Activated CD8-positive, alpha-beta memory T cell treated with anti-CD3 and anti-CD28 coated beads for 24 hours (primary cell): Measurements from ENCODE around the gene FOXP4.

Experiments
- DNase-seq: peaks from one replicate; pipeline ENCODE4 v3.0.0-alpha.2; 2020

The FOXP4 gene

DNA sequence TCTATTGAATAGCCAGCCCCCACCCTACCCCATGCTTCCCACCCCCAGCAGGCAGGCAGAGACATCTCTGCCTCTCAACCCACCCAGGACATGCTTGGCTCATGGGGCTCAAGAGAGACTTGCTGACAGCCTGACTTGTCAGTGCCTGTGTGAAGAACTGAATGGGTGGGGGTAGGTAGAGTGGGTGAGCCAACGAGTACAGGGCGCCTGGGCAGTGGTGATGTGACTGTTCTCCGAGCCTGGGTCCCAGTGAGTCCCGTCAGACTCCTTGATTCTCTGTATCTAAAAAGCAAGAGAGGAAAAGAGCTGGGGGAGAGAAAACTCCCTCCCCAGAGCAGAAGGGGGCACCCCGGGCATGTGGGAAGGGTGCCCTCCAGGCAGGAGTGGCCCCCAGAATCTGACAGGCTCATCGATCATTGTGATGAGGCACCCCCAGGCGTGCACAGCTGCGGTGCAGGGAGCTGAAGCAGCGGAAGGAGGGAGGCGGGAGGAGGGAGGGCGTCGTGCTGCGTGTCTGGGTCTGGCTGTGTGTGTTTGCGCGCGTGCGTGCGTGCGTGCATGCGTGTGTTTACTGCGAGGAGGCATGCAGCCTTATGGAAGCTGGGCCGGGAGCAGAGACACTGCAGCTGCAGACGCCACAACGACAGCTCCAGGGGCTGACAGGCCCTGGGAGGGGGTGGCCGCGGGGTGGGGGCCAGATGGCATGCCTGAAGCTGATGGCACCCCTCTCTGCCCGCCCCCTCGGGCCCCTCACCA lies 40.2 kb downstream of the FOXP4 start:
- no peak for DNase-seq

DNA sequence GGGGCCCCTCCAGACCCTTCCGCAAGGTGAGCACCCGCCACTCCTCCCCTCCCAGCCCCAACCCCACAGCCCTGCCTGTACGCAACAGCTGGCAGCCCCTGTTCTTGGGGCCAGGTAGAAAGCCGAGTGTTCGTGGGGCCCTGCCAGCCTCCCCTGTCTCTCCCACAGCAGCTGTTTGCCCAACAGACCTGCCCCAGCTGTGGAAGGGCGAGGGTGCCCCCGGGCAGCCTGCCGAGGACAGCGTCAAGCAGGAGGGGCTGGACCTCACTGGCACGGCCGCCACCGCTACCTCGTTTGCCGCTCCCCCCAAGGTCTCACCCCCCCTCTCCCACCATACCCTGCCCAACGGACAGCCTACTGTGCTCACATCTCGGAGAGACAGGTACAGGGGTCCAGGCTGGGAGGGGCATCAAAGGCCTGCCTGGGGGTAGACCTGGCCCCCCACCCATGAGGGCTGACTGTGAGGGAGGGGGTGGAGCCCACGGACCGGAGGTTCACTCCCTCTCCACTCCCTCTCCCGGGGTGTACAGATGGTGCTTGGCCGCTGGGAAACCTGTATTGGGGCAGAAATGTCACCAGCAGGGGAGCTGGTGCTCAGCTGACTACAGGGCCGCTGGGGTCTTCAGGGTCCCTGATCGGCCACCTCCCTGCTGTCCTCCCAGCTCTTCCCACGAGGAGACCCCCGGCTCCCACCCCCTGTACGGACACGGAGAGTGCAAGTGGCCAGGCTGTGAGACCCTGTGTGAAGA lies 41.1 kb downstream of the FOXP4 start:
- no peak for DNase-seq

- DNase-seq: no peak
These were observed 41.9 kb downstream of the FOXP4 start for GRCh38 chr6:41588111-41588510.

GRCh38 chr6:41589223-41589622 lies 43.0 kb downstream of the FOXP4 start:
- no peak for DNase-seq

DNA sequence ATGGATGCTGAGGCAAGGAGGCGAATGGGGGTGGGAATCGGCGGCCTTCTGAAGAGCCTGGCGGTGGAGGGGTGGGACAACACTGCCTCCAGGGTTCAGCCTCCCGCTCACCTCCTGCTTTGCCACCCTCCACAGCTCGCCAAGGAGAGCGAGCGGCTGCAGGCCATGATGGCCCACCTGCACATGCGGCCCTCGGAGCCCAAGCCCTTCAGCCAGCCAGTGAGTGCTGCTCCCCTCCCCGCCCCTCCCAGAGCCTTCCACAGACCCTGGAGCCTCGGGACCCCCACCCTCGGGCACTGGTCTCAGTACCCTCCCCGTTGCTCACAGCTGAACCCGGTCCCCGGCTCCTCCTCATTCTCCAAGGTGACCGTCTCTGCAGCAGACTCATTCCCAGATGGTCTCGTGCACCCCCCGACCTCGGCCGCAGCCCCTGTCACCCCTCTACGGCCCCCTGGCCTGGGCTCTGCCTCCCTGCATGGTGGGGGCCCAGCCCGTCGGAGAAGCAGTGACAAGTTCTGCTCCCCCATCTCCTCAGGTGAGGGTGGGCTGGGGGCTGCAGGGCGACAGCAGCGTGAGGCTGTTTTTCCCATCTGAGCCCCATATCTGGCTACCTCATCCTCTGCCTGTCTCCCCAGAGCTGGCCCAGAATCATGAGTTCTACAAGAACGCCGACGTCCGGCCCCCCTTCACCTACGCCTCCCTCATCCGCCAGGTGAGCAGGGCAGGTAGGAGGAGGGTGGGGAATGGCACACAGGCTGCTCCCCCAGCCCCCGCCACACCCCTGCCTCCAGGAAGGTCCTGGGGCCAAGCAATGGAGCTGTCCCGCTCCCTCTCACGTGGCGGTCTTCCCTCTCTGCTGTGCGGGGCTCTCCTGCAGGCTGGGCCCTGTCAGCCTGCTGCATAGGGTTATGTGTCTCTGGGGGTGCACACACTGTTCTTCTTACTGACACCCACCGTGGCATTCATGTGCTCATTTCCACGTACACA lies 43.7 kb downstream of the FOXP4 start:
- DNase-seq: no peak

DNA sequence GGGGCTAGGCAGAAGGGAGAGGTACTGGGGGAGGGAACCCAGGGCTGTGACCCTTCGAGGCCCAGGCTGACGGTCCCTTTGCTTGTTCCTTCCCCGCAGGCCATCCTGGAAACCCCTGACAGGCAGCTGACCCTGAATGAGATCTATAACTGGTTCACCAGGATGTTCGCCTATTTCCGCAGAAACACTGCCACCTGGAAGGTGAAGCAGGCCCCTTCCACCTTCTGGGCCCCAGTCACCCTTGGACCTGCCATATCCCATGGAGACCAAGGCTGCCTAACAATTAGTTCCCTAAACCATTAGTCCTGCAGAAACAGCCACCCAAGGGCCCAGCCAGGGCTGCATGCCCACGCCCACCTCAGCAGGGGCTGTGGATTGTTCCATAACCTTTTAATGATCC lies 44.9 kb downstream of the FOXP4 start:
- DNase-seq: no peak

- peak; percentile 94 for DNase-seq
These were observed 45.8 kb downstream of the FOXP4 start for GRCh38 chr6:41591859-41592502.

DNA sequence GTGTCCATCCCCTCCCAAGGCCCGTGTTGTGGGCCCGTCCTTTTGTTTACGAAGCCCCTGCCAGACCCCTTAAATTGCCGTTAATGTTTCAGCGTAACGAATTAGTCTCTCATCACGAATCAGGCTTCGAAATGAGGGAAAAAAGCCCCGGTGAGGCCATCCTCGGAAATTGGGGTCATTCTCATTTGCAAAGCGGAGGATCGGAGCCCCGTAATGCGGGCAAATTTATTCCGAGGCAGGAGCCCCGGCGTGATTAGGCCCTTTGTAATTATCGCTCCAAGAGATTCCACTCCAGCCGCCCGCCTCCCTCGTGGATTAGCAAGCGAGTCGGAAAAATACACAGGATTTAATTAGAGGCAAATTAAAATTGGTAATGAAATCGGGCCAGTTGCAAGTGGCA lies 47.2 kb downstream of the FOXP4 start:
- no peak for DNase-seq

- no peak for DNase-seq
These were observed 47.7 kb downstream of the FOXP4 start for GRCh38 chr6:41593839-41594238.

DNA sequence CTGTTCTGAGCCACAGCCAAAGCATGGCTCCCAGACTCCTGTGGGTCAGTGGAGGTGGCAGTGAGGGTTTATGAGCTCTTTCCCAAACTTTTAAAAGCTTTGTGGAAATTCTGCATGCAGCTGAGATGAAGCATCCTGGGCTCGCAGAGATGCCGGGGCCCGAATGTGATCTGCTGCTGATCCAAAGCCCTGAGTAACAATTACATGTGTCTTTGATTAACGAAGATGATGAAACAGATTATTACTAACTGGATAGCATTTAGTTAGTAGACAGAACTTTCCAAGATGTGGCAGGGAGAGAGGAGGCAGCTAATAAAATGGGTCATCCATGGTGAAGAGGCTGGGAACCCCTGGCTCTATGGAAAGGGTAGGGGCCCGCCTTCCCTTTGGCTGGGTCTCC lies 48.1 kb downstream of the FOXP4 start:
- DNase-seq: no peak

GRCh38 chr6:41594766-41595165 lies 48.6 kb downstream of the FOXP4 start:
- DNase-seq: no peak

DNA sequence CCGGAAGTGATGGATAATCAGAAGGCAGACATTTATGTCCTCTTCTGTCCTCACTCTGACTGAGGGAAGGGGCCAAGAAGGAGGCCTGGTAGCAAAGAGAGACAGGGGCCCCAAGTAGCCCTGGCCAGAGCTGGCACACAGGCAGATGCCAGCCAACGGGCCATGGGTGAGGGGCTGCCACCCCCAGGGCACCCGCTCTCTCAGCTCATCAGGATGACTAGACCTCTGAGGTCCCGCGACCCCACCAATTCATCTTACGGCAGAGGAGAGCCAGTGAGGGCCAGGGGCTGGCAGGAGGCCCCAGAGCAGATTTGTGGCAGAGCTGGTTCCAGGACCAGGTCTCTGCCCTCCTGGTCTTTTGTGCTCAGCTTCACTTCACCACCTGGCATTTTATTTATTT lies 49.0 kb downstream of the FOXP4 start:
- no peak for DNase-seq

- no peak for DNase-seq
These were observed 50.0 kb downstream of the FOXP4 start for GRCh38 chr6:41596096-41596685.

DNA sequence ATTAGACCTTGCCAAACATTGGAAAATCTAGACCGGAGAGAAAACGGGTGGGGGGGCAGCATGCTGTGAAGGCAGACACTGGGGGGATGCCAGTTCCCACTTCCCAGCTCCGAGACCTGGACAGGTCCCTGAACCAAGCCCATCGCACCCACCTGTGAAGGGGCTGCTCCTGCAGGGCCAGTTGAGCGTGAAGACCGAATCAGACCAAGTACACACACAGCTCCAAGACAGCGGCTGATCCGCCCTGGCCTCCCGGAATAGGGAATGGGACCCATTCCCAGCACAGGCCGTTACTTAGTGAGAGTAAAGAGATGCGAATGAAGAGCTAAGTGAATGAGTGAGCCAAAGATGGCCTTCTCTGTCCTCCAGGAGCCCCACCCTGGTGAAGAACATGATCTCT lies 50.6 kb downstream of the FOXP4 start:
- no peak for DNase-seq

DNA sequence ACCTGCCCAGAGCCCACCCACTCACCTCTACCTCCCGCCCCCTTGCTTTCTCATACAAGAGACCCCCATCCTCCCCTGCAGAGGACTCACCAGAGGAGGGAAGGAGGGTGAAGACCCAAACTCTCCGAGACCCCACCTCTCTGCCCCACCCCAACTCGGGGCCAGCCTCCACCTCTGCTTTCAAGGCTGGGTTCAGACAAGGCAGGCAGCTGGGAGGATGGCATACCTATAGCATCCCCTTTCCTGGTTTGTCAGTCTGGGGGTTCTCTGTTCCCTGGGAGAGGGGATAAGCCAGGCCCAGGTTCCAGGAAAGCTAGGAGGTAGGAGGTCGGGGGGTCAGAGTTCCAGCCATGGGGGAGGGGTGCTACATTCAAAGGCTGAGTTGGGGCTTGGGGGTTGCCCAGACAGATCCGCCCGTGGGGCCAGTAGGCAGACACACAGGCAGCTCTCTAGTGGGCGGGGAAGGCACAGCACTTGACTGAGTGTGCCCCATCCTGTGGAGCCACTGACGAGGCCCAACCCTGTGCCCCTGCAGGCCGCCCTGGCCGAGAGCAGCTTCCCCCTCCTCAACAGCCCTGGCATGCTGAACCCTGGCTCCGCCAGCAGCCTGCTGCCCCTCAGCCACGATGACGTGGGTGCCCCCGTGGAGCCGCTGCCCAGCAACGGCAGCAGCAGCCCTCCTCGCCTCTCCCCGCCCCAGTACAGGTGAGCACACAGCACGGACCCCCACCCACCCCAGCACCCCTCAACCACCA lies 51.2 kb downstream of the FOXP4 start:
- DNase-seq: no peak

DNA sequence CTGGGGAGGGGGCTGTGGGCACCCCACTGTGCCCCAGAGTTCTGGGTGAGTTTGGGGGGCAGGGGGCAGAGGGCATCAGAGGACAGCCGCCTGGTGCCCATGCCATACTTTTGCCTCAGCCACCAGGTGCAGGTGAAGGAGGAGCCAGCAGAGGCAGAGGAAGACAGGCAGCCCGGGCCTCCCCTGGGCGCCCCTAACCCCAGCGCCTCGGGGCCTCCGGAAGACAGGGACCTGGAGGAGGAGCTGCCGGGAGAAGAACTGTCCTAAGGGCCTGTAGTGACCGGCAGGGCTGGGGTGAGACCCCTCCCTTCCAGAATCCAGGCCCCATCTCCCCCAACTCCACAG lies 52.5 kb downstream of the FOXP4 start:
- no peak for DNase-seq

- DNase-seq: no peak
These were observed 53.1 kb downstream of the FOXP4 start for GRCh38 chr6:41599015-41599851.

DNA sequence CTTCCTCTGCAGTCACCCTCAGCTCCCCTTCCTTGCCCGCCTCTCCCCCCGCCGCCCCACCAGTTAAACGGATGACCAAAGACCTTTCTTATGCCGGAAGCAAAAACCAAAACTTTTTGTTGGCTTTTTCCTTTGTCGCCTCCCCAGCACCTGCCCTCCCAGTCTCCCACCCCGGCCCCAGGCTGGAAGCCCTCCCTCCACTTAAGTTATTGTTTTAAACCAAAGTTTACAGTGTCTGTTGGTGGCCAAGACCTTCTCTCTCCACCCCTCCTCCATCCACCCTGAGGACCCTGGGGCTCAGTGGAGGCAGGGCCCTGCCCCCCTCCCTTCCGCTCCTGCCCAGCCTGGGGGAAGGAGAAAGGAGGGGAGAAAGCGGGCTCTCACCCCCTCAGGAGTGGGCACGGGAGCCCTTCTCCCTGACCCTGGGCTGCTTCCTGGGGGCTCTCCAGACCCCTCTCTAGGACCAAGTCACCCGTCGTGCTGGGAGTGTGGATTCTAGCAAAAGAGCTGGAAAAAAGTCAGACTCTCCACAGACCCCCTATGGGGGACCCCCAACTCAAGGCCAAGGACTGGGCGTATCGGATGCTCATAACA lies 53.8 kb downstream of the FOXP4 start:
- no peak for DNase-seq

- no peak for DNase-seq
These were observed 54.5 kb downstream of the FOXP4 start for GRCh38 chr6:41600499-41601247.

DNA sequence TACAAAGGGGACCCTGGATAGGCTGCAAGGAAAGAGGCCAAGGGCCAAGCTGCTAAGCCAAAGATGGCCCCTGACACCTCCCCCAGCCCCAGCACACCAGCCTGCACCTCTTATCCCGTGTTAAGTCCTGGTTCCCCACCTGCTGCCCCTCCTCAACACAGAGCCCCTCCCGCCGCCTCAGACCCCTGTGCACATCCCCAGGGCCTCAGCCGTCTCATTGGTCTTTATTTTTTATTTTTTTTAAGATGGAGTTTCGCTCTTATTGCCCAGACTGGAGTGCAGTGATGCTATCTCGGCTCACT lies 55.0 kb downstream of the FOXP4 start:
- no peak for DNase-seq
